Hepatocyte (in vitro differentiated cells): Measurements from ENCODE around the gene TTC28. TPM values are rescaled to one million over a fixed set of nuclear protein-coding genes. Genes with fewer than 3 reads are reported as not detected.

Source experiments
- DNase-seq: peaks from one replicate; pipeline ENCODE4 v3.0.0-alpha.2; 2016; ENCODE audit warnings: low spot score
- H2AFZ ChIP-seq: fragments of 200-600 bp; sonication (generic); 2 replicates; pipeline ENCODE4 v1.6.0; 2016; ENCODE audit warnings: antibody characterized with exemption, mild to moderate bottlenecking
- H3K27ac ChIP-seq: fragments of 200-600 bp; sonication (generic); 2 replicates; pipeline ENCODE4 v1.5.1; 2016; ENCODE audit warnings: mild to moderate bottlenecking
- H3K27me3 ChIP-seq: fragments of 200-600 bp; sonication (generic); 2 replicates; pipeline ENCODE4 v1.6.1; 2016
- H3K36me3 ChIP-seq: fragments of 200-600 bp; sonication (generic); replicated peaks from 2 replicates; pipeline ENCODE4 v1.5.1; 2016; ENCODE audit warnings: low read depth; ENCODE audit not compliant: insufficient read depth
- H3K4me1 ChIP-seq: fragments of 200-600 bp; sonication (generic); 2 replicates; pipeline ENCODE4 v1.5.1; 2016; ENCODE audit warnings: mild to moderate bottlenecking, moderate library complexity; ENCODE audit not compliant: insufficient read depth
- H3K4me2 ChIP-seq: fragments of 200-600 bp; sonication (generic); 2 replicates; pipeline ENCODE4 v1.6.0; 2016
- H3K4me3 ChIP-seq: fragments of 200-600 bp; sonication (generic); 2 replicates; pipeline ENCODE4 v1.5.1; 2016; ENCODE audit warnings: mild to moderate bottlenecking
- H3K79me2 ChIP-seq: fragments of 200-600 bp; sonication (generic); 2 replicates; pipeline ENCODE4 v1.6.0; 2017; ENCODE audit warnings: mild to moderate bottlenecking
- H3K9me2 ChIP-seq: fragments of 200-600 bp; sonication (generic); replicated peaks from 2 replicates; pipeline ENCODE4 v1.6.0; 2017; ENCODE audit warnings: mild to moderate bottlenecking; ENCODE audit not compliant: insufficient read depth
- H3K9me3 ChIP-seq: fragments of 200-600 bp; sonication (generic); 2 replicates; pipeline ENCODE4 v1.5.1; 2016; ENCODE audit warnings: low read depth, mild to moderate bottlenecking
- H4K20me1 ChIP-seq: fragments of 200-600 bp; sonication (generic); 2 replicates; pipeline ENCODE4 v1.6.0; 2016; ENCODE audit warnings: mild to moderate bottlenecking; ENCODE audit not compliant: insufficient read depth, poor library complexity, severe bottlenecking
- EZH2 ChIP-seq: fragments of 200-600 bp; sonication (generic); IDR thresholded peaks from 2 replicates; pipeline ENCODE4 v1.6.1; 2016; ENCODE audit warnings: antibody characterized with exemption, mild to moderate bottlenecking, borderline replicate concordance
- EZH2phosphoT487 ChIP-seq: fragments of 200-600 bp; sonication (generic); IDR thresholded peaks from one replicate; pipeline ENCODE4 v1.6.1; 2018; ENCODE audit warnings: antibody characterized with exemption, mild to moderate bottlenecking, low read depth, moderate library complexity; ENCODE audit not compliant: unreplicated experiment, severe bottlenecking
- WGBS: methylation state at CpG from one replicate; pipeline ENCODE4 v1.1.6; 2016; ENCODE audit warnings: low lambda C conversion rate; ENCODE audit errors: missing lambda C conversion rate; 5-methylcytosine and 5-hydroxymethylcytosine counted together
- polyA plus RNA-seq: library from polyadenylated mRNA; unstranded; fragments of >200 nt; fragmentation: Nextera tagmentation; extraction: Ambion mirVana; gene quantifications from 2 replicates; pipeline ENCODE4 v1.2.1, GENCODE V29; 2016
- total RNA-seq: library from RNA; depleted of rRNA; stranded (reverse); fragments of >200 nt; gene quantifications from 2 replicates; pipeline ENCODE4 v1.2.3, GENCODE V29; 2014
- TF ChIP-seq, protein P1 (sequence below): fragments of 200-600 bp; sonication (generic); IDR thresholded peaks from 2 replicates; pipeline ENCODE4 v1.5.1; 2016; ENCODE audit warnings: antibody characterized with exemption, mild to moderate bottlenecking; ENCODE audit not compliant: poor library complexity

TTC28 gene
- total and polyA plus RNA-seq, 2 experiments from 2014 or later: 14.7 to 30.4 TPM

DNA sequence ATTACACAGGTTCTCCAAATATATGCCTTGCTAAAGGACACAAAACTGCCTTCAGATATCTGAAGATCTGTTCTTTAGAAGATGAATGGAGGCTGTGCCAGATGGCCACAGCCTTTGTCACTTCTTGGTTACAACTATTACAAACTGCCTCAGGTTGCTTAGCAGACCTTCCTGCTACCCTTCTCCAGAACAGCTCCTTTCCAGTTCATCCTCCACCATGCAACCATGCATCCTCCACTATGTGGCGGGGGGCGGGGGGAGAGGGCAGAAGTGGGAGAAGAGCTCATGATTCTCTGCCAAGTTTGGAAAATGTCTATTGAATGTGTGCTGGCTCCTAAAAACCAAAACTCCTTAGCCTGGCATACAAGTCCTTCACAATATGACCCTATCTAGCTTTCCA, 267.5 kb downstream of the TTC28 start:
- no peak overlapping the region for H3K4me3 ChIP-seq
- no peaks in the 10 kb centered on the region for H3K9me2 ChIP-seq
- no peak for TF ChIP-seq EZH2
- TF ChIP-seq, protein P1, sequence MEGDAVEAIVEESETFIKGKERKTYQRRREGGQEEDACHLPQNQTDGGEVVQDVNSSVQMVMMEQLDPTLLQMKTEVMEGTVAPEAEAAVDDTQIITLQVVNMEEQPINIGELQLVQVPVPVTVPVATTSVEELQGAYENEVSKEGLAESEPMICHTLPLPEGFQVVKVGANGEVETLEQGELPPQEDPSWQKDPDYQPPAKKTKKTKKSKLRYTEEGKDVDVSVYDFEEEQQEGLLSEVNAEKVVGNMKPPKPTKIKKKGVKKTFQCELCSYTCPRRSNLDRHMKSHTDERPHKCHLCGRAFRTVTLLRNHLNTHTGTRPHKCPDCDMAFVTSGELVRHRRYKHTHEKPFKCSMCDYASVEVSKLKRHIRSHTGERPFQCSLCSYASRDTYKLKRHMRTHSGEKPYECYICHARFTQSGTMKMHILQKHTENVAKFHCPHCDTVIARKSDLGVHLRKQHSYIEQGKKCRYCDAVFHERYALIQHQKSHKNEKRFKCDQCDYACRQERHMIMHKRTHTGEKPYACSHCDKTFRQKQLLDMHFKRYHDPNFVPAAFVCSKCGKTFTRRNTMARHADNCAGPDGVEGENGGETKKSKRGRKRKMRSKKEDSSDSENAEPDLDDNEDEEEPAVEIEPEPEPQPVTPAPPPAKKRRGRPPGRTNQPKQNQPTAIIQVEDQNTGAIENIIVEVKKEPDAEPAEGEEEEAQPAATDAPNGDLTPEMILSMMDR: no peak
- no peak for TF ChIP-seq EZH2phosphoT487
- H3K79me2 ChIP-seq: peaks cover 54% of the 10 kb centered on the region
- H3K27me3 ChIP-seq: no peaks in the 10 kb centered on the region
- H3K27ac ChIP-seq: no peak overlapping the region
- no peaks in the 10 kb centered on the region for H3K36me3 ChIP-seq
- DNase-seq: no peak
- WGBS: 92% methylated on average over 2 of the region's 2 CpGs
- H3K9me3 ChIP-seq: no peaks in the 10 kb centered on the region
- no peak overlapping the region for H3K4me2 ChIP-seq
- no peak overlapping the region for H2AFZ ChIP-seq
- no peaks in the 10 kb centered on the region for H4K20me1 ChIP-seq
- H3K4me1 ChIP-seq: peaks cover 5% of the 10 kb centered on the region

DNA sequence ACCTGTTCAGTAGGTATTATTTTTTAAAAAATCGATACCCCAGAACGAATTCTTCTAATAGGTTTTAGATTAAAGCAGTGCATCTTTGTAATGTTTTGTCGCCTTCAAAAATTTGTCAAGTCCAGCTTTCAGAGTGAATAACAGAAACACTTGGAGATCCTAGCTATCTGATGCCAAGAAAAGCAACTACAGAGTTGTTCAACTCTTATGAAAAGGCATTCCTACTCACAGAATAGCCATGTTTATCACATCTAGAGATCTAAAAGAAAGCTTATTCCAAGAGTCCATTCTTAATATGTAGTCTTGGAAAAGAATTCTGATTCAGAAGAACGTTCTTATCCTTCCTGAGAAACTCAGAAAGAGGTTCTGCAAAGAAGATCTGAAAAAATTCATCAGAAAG, 268.5 kb downstream of the TTC28 start:
- no peaks in the 10 kb centered on the region for H3K27me3 ChIP-seq
- no peak overlapping the region for H3K4me2 ChIP-seq
- H3K9me2 ChIP-seq: no peaks in the 10 kb centered on the region
- DNase-seq: no peak
- H4K20me1 ChIP-seq: no peaks in the 10 kb centered on the region
- peaks cover 57% of the 10 kb centered on the region for H3K79me2 ChIP-seq
- 95% methylated on average over 4 of the region's 4 CpGs for WGBS
- peaks cover 5% of the 10 kb centered on the region for H3K4me1 ChIP-seq
- H3K27ac ChIP-seq: no peak overlapping the region
- no peak overlapping the region for H3K4me3 ChIP-seq
- no peak overlapping the region for H2AFZ ChIP-seq
- H3K36me3 ChIP-seq: no peaks in the 10 kb centered on the region
- no peaks in the 10 kb centered on the region for H3K9me3 ChIP-seq
- TF ChIP-seq, protein P1: no peak
- no peak for TF ChIP-seq EZH2phosphoT487
- no peak for TF ChIP-seq EZH2

DNA sequence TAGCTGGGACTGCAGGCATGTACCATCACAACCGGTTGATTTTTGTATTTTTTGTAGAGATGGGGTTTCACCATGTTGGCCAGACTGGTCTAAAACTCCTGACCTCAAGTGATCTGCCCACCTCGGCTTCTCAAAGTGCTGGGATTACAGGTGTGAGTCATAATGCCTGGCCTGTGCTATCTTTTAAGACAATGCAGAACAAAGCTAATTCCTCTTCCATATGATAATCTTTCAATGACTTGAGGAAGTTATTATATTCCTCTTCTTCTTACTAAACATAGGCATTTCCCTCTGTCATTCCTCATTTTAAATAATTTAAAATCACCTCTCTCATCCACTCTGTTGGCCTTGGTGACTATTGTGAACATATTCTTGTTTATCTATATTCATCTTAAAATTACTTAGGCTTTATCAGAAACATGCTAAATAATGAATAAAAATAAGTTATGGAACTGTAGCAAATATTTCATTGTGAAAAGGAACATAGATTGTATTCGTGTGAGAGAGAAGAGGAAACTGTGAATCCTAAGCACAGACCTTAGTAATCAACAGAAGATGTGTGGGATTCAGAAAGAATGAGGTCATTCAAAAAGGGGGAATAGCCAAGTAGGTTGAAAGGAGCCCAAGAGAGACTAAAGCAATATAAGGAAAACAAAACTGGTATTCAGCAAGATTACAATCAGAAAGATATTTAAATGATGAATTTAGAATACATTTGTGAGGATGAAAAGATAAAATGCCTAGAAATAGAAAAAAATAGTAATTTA, 269.4 kb downstream of the TTC28 start:
- DNase-seq: no peak
- Histone ChIP-seq H3K9me2 (no peaks in the 10 kb centered on the region), H3K79me2 (peaks cover 52% of the 10 kb centered on the region), H3K4me1 (peaks cover 5% of the 10 kb centered on the region), H3K4me2 (no peak overlapping the region), H3K9me3 (no peaks in the 10 kb centered on the region), H3K27me3 (no peaks in the 10 kb centered on the region), H4K20me1 (no peaks in the 10 kb centered on the region), H3K27ac (no peak overlapping the region), H3K36me3 (no peaks in the 10 kb centered on the region), H2AFZ (no peak overlapping the region), H3K4me3 (no peak overlapping the region)
- 61% methylated on average over 3 of the region's 3 CpGs for WGBS
- TF ChIP-seq EZH2phosphoT487 (no peak), EZH2 (no peak)
- TF ChIP-seq, protein P1: no peak

DNA sequence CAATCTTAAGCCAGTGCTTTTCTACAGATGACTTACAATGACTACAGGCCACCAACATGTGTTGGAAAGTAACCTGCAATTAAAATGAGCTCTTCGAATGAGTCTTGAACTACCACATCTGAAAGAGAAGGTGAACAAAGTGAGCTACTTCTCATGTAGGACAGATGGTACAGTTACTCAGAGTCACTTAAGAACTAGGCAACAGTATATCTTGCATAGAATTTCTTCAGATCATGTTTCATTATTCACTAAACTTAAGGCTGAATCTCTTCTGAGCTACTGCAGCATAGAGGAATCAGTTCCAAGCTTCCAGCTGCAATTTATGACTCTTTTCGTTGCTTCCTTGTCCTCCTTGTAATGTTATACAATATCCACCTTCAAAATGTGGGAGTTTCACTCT, 270.9 kb downstream of the TTC28 start:
- Histone ChIP-seq H3K36me3 (no peaks in the 10 kb centered on the region), H2AFZ (no peak overlapping the region), H3K4me2 (no peak overlapping the region), H3K27me3 (no peaks in the 10 kb centered on the region), H3K27ac (no peak overlapping the region), H3K9me3 (no peaks in the 10 kb centered on the region), H3K4me1 (peaks cover under 1% of the 10 kb centered on the region), H3K9me2 (no peaks in the 10 kb centered on the region), H3K4me3 (no peak overlapping the region), H3K79me2 (peaks cover 42% of the 10 kb centered on the region), H4K20me1 (no peaks in the 10 kb centered on the region)
- DNase-seq: no peak
- WGBS: 66% methylated on average over 2 of the region's 2 CpGs
- TF ChIP-seq EZH2phosphoT487: no peak
- TF ChIP-seq, protein P1: no peak
- no peak for TF ChIP-seq EZH2
